OCI-LY1 (cell line): ENCODE data around the gene LMOD3.

Experiments used
- EZH2 ChIP-seq: fragments of 200-600 bp; sonication (generic), shearing (Covaris generic); IDR thresholded peaks from 2 replicates; pipeline ENCODE4 v1.8.0; 2017; ENCODE audit warnings: borderline replicate concordance, mixed run types, mild to moderate bottlenecking, antibody characterized with exemption, low read length, moderate library complexity, mixed read lengths
- TF ChIP-seq, protein P1 (sequence below): fragments of 200-600 bp; sonication (generic), shearing (Covaris generic); IDR thresholded peaks from 2 replicates; pipeline ENCODE4 v1.5.1; 2017; ENCODE audit warnings: mild to moderate bottlenecking, antibody characterized with exemption, low read length, moderate library complexity, mixed read lengths

DNA sequence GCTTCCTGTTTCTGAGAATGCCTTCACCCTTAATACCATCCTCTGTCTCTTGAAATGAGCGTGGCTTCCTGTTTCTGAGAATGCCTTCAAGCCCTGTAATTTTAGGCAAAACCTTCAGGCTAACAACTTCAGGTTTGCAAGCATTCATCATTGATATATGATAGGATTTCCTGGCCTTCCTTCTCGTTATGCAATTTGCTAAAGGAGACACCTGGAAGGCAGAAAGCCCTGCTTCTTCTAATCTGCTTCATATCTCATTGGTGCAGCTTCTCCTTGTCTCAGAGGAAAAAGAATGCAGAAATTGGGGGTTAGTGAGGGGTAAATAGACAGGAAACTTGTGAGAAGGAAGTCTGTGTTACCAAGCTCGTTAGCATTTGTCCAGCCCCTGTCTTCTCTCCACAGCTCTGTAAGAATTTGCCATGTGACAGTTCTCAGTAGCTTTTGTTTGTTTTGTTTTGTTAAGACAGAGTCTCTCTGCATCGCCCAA, 30.3 kb downstream of the LMOD3 start:
- TF ChIP-seq, protein P1, sequence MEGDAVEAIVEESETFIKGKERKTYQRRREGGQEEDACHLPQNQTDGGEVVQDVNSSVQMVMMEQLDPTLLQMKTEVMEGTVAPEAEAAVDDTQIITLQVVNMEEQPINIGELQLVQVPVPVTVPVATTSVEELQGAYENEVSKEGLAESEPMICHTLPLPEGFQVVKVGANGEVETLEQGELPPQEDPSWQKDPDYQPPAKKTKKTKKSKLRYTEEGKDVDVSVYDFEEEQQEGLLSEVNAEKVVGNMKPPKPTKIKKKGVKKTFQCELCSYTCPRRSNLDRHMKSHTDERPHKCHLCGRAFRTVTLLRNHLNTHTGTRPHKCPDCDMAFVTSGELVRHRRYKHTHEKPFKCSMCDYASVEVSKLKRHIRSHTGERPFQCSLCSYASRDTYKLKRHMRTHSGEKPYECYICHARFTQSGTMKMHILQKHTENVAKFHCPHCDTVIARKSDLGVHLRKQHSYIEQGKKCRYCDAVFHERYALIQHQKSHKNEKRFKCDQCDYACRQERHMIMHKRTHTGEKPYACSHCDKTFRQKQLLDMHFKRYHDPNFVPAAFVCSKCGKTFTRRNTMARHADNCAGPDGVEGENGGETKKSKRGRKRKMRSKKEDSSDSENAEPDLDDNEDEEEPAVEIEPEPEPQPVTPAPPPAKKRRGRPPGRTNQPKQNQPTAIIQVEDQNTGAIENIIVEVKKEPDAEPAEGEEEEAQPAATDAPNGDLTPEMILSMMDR: no peak
- TF ChIP-seq EZH2: no peak
